Kidney epithelial cell (primary cell): ENCODE results near the gene FHOD3. TPM values are rescaled to one million over a fixed set of nuclear protein-coding genes. Genes with fewer than 3 reads are reported as not detected.

Source experiments
- DNase-seq: peaks from one replicate; pipeline ENCODE4 v3.0.0-alpha.2; 2010; ENCODE audit warnings: low read depth
- H3K27me3 ChIP-seq: 2 replicates; pipeline ENCODE4 v1.6.0; 2011; ENCODE audit warnings: low read length; ENCODE audit not compliant: control insufficient read depth, insufficient read depth
- H3K36me3 ChIP-seq: 2 replicates; pipeline ENCODE4 v1.5.1; 2011; ENCODE audit warnings: low read length; ENCODE audit not compliant: control insufficient read depth, insufficient read depth
- H3K4me3 ChIP-seq: 2 replicates; pipeline ENCODE4 v1.5.1; 2011; ENCODE audit warnings: low read depth, mild to moderate bottlenecking, control low read depth, low read length
- total RNA-seq: library from RNA; depleted of rRNA; stranded (reverse); fragments of >200 nt; gene quantifications from 2 replicates; pipeline ENCODE4 v1.2.3, GENCODE V29; 2015
- TF ChIP-seq, protein P1 (sequence below): IDR thresholded peaks from 2 replicates; pipeline ENCODE4 v1.5.1; 2011; ENCODE audit warnings: mild to moderate bottlenecking, moderate library complexity, low read length, control low read depth, inconsistent platforms; ENCODE audit not compliant: insufficient read depth, poor library complexity, severe bottlenecking

The FHOD3 gene
- total RNA-seq, 1 donor from 2014 or later = 47.2 TPM

DNA sequence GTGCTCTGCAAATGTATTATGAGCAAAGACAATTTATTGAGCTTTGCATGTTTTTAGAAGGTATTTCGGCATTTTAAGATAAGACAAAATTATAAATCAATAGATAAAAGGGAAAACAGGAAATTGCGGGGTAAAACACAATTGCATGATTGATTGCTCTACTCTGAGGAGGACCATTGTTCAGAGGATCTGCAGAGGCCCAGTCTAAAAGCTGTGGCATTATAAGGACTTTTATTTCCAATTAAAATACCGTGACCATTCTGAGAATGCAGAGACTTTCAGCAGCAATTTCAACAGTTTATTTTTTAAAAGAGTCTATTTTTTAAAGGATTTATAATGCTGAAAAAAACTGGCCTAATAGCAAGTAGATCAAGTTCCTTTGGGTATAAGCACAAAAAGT is 469.3 kb downstream of the FHOD3 start:
- TF ChIP-seq, protein P1, sequence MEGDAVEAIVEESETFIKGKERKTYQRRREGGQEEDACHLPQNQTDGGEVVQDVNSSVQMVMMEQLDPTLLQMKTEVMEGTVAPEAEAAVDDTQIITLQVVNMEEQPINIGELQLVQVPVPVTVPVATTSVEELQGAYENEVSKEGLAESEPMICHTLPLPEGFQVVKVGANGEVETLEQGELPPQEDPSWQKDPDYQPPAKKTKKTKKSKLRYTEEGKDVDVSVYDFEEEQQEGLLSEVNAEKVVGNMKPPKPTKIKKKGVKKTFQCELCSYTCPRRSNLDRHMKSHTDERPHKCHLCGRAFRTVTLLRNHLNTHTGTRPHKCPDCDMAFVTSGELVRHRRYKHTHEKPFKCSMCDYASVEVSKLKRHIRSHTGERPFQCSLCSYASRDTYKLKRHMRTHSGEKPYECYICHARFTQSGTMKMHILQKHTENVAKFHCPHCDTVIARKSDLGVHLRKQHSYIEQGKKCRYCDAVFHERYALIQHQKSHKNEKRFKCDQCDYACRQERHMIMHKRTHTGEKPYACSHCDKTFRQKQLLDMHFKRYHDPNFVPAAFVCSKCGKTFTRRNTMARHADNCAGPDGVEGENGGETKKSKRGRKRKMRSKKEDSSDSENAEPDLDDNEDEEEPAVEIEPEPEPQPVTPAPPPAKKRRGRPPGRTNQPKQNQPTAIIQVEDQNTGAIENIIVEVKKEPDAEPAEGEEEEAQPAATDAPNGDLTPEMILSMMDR = no peak
- no peak for DNase-seq
- no peak overlapping the region for H3K4me3 ChIP-seq
- H3K27me3 ChIP-seq = no peaks in the 10 kb centered on the region
- no peaks in the 10 kb centered on the region for H3K36me3 ChIP-seq

GRCh38 chr18:36769172-36769571 is 471.7 kb downstream of the FHOD3 start:
- Histone ChIP-seq H3K4me3 (no peak overlapping the region), H3K36me3 (peaks cover 3% of the 10 kb centered on the region), H3K27me3 (no peaks in the 10 kb centered on the region)
- TF ChIP-seq, protein P1 = no peak
- no peak for DNase-seq

- TF ChIP-seq, protein P1 = peak; percentile 30
- no peak for DNase-seq
- Histone ChIP-seq H3K27me3 (no peaks in the 10 kb centered on the region), H3K4me3 (no peak overlapping the region), H3K36me3 (peaks cover 3% of the 10 kb centered on the region)
Measured at GRCh38 chr18:36769611-36770314, 472.2 kb downstream of the FHOD3 start.

- DNase-seq = no peak
- no peaks in the 10 kb centered on the region for H3K27me3 ChIP-seq
- H3K36me3 ChIP-seq = peaks cover 3% of the 10 kb centered on the region
- TF ChIP-seq, protein P1 = no peak
- no peak overlapping the region for H3K4me3 ChIP-seq
Measured at GRCh38 chr18:36770315-36770946, 472.9 kb downstream of the FHOD3 start.

DNA sequence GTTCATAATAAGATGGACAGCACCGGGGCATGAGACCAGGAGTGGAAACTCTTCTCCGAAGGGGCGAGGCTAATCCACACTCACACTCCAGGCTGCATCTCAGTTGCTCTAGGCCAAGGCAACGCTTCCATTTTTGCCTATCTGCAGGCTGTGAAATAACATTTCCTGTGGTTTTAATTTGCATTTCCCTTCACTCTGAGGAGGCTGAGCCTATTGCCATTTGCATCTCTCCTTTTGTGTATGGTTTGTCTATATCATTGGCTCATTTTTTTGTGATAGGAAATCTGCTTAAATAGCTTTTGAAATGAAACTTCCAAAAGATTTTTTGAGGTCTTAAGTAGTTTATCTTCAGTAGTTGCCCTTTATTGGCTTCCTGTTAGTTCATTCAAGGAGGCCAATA is 473.7 kb downstream of the FHOD3 start:
- TF ChIP-seq, protein P1 = no peak
- no peak overlapping the region for H3K4me3 ChIP-seq
- H3K36me3 ChIP-seq = peaks cover 3% of the 10 kb centered on the region
- no peaks in the 10 kb centered on the region for H3K27me3 ChIP-seq
- DNase-seq = no peak
